Endodermal cell (in vitro differentiated cells): ENCODE measurements around the gene MAVS. TPM values are rescaled to one million over a fixed set of nuclear protein-coding genes. Genes with fewer than 3 reads are reported as not detected.
"Not testable (repeated sequence)": the region's sequence is repeated elsewhere in the genome, so short reads cannot be mapped to it uniquely, and the experiment has no call there.

ENCODE experiments used
- DNase-seq: peaks from one replicate; pipeline ENCODE4 v3.0.0-alpha.2; 2017
- H3K27ac ChIP-seq: 2 replicates; pipeline ENCODE4 v1.5.1; 2013; ENCODE audit warnings: mild to moderate bottlenecking, low read depth, low read length, moderate library complexity
- H3K27me3 ChIP-seq: 2 replicates; pipeline ENCODE4 v1.6.1; 2013; ENCODE audit warnings: mild to moderate bottlenecking, low read length, moderate library complexity; ENCODE audit not compliant: insufficient read depth, control insufficient read depth, poor library complexity, severe bottlenecking
- H3K36me3 ChIP-seq: 2 replicates; pipeline ENCODE4 v1.7.0; 2013; ENCODE audit warnings: mild to moderate bottlenecking, low read length, moderate library complexity; ENCODE audit not compliant: control insufficient read depth, insufficient read depth
- H3K4me1 ChIP-seq: one replicate; pipeline ENCODE4 v1.7.0; 2013; ENCODE audit warnings: low read length; ENCODE audit not compliant: control insufficient read depth, insufficient read depth
- H3K4me3 ChIP-seq: 2 replicates; pipeline ENCODE4 v1.5.1; 2013; ENCODE audit warnings: mild to moderate bottlenecking, low read length, moderate library complexity
- H3K9ac ChIP-seq: 2 replicates; pipeline ENCODE4 v1.6.1; 2013; ENCODE audit warnings: mild to moderate bottlenecking, low read length, moderate library complexity; ENCODE audit not compliant: poor library complexity, severe bottlenecking; ENCODE audit errors: extremely low read depth
- H3K9me3 ChIP-seq: 2 replicates; pipeline ENCODE4 v1.6.1; 2013; ENCODE audit warnings: mild to moderate bottlenecking, low read length, moderate library complexity; ENCODE audit not compliant: control insufficient read depth
- H3K27ac Mint-ChIP-seq: 2 replicates; pipeline ENCODE4 v1.8.0; 2020; ENCODE audit warnings: mixed read lengths
- H3K27me3 Mint-ChIP-seq: 2 replicates; pipeline ENCODE4 v1.8.0; 2021; ENCODE audit warnings: mild to moderate bottlenecking, mixed read lengths; ENCODE audit not compliant: insufficient read depth
- H3K36me3 Mint-ChIP-seq: 2 replicates; pipeline ENCODE4 v1.8.0; 2020; ENCODE audit warnings: low read depth, mixed read lengths
- H3K4me1 Mint-ChIP-seq: 2 replicates; pipeline ENCODE4 v1.8.0; 2020; ENCODE audit warnings: mixed read lengths
- H3K4me3 Mint-ChIP-seq: 2 replicates; pipeline ENCODE4 v1.8.0; 2020; ENCODE audit warnings: mild to moderate bottlenecking, moderate library complexity, mixed read lengths
- H3K9me3 Mint-ChIP-seq: 2 replicates; pipeline ENCODE4 v1.8.0; 2020; ENCODE audit warnings: mild to moderate bottlenecking, mixed read lengths
- WGBS, 2 experiments: methylation state at CpG; one replicate each; pipeline versions ENCODE4 v1.1.5 to v1.1.7; 2013; ENCODE audit warnings: missing lambda C conversion rate in 2 of 2, mixed read lengths in 1 of 2; ENCODE audit not compliant: insufficient coverage in 1 of 2, insufficient read length in 1 of 2; 5-methylcytosine and 5-hydroxymethylcytosine counted together
- total RNA-seq, 2 donors: library from RNA; stranded (reverse); fragmentation: NEBNext Ultra II Directional in 1 of 2; extraction: Animal tissue kit (Norgen Biotek cat#: 25700) in 1 of 2; gene quantifications; 2 replicates in 1 of 2; 3 replicates in 1 of 2; pipeline ENCODE4 v1.2.1, GENCODE V29; 2021
- TF ChIP-seq, protein P1 (sequence below): fragments of 200-600 bp; sonication (generic); conservative IDR thresholded peaks from 2 replicates; pipeline ENCODE4 v1.5.0; 2021; ENCODE audit warnings: antibody characterized with exemption, mild to moderate bottlenecking

The MAVS gene
- total RNA-seq, 2 donors from 2014 or later: 43.1 to 43.2 TPM

DNA sequence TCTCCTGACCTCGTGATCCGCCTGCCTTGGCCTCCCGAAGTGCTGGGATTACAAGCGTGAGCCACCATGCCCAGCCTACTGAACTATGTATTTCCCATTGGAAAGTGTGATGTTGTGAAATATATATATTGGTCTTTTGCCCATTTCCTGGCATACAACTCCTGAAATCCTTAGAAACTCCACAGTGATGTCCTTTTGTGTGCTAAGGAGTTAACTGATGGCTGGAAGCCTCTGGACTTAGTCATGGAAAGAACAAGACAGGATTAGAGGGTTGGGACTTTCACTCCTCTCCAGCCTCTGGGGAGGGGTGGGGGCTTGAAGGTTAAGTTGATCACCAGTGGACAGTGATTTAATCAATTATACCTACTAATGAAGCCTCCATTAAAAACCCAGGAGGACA lies 49.7 kb downstream of the MAVS start:
- Mint-ChIP-seq H3K4me3 (no peak overlapping the region), H3K9me3 (no peaks in the 10 kb centered on the region), H3K27me3 (no peaks in the 10 kb centered on the region), H3K27ac (no peak overlapping the region), H3K4me1 (peaks cover 41% of the 10 kb centered on the region), H3K36me3 (peaks cover 36% of the 10 kb centered on the region)
- TF ChIP-seq, protein P1, sequence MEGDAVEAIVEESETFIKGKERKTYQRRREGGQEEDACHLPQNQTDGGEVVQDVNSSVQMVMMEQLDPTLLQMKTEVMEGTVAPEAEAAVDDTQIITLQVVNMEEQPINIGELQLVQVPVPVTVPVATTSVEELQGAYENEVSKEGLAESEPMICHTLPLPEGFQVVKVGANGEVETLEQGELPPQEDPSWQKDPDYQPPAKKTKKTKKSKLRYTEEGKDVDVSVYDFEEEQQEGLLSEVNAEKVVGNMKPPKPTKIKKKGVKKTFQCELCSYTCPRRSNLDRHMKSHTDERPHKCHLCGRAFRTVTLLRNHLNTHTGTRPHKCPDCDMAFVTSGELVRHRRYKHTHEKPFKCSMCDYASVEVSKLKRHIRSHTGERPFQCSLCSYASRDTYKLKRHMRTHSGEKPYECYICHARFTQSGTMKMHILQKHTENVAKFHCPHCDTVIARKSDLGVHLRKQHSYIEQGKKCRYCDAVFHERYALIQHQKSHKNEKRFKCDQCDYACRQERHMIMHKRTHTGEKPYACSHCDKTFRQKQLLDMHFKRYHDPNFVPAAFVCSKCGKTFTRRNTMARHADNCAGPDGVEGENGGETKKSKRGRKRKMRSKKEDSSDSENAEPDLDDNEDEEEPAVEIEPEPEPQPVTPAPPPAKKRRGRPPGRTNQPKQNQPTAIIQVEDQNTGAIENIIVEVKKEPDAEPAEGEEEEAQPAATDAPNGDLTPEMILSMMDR: no peak
- Histone ChIP-seq H3K4me3 (peak overlapping the region; percentile 6), H3K9ac (no peak overlapping the region), H3K9me3 (no peaks in the 10 kb centered on the region), H3K36me3 (peaks cover 56% of the 10 kb centered on the region), H3K27ac (no peak overlapping the region), H3K27me3 (no peaks in the 10 kb centered on the region), H3K4me1 (peaks cover 3% of the 10 kb centered on the region)
- no peak for DNase-seq
- 84% methylated on average over 4 of the region's 4 CpGs; no CpG with 5 or more reads in 1 of the 2 experiments for WGBS, 2 experiments

DNA sequence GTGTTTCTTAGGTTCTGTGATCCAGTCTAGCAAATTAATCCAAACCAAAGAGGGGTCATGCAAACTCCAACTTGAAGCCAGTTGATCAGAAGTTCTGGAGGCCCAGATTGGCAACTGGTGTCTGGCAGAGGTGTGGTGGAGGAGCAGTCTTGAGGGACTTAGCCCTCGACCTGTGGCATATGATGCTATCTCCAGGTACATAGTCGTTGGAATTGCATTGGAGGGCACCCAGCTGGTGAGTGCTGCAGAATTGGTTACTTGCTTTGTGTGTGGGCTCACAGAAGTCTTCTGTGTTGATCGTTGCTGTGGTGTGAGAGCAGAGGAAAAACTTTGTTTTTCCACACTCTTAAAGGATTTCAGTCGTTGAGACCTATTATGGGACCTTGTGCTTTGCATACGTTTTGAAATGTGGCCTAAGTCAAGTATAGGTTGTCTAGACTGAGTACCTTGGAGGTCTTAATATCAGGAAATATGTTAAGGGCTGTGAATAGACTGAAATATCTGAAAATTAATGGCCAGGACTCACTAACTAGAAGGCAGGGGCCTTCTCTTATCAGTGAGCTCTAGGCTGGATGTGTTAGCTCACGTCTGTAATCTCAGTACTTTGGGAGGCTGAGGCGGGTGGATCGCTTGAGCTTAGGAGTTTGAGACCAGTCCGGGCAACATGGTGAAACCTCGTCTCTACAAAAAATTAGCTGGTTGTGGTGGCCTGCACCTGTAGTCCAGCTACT lies 50.4 kb downstream of the MAVS start:
- no peaks in the 10 kb centered on the region for H3K9me3 ChIP-seq
- H3K9me3 Mint-ChIP-seq: no peaks in the 10 kb centered on the region
- DNase-seq: no peak

GRCh38 chr20:3898181-3898580 lies 51.5 kb downstream of the MAVS start:
- not testable (repeated sequence) for H3K27ac ChIP-seq, DNase-seq, H3K9ac ChIP-seq, H3K4me3 Mint-ChIP-seq, H3K27me3 Mint-ChIP-seq, H3K4me1 ChIP-seq, H3K9me3 Mint-ChIP-seq, H3K27ac Mint-ChIP-seq, H3K27me3 ChIP-seq, H3K4me3 ChIP-seq, H3K9me3 ChIP-seq
- WGBS, 2 experiments: 83 to 94% methylated on average over 5 to 8 of the region's 9 CpGs
- H3K4me1 Mint-ChIP-seq: peaks cover 25% of the 10 kb centered on the region
- H3K36me3 Mint-ChIP-seq: peaks cover 26% of the 10 kb centered on the region
- peaks cover 51% of the 10 kb centered on the region for H3K36me3 ChIP-seq

More for the DNA sequence above, 50.4 kb downstream of the MAVS start:
- Histone ChIP-seq H3K4me3 (peak overlapping the region; percentile 6), H3K27ac (no peak overlapping the region), H3K27me3 (no peaks in the 10 kb centered on the region), H3K4me1 (no peaks in the 10 kb centered on the region), H3K9ac (no peak overlapping the region), H3K36me3 (peaks cover 53% of the 10 kb centered on the region)
- Mint-ChIP-seq H3K27ac (peak overlapping the region; percentile 16), H3K36me3 (peaks cover 30% of the 10 kb centered on the region), H3K27me3 (no peaks in the 10 kb centered on the region), H3K4me1 (peaks cover 34% of the 10 kb centered on the region), H3K4me3 (no peak overlapping the region)
- WGBS, 2 experiments: 89 to 93% methylated on average over 8 to 10 of the region's 10 CpGs
- TF ChIP-seq, protein P1: no peak
